Measurements from ENCODE around the gene HOXA4. TPM values are rescaled to one million over a fixed set of nuclear protein-coding genes. Genes with fewer than 3 reads are reported as not detected.

Gene HOXA4
- total and polyA plus RNA-seq, 4 experiments from 2014 or later = 0.19 to 0.30 TPM; not detected in 2

- Mint-ChIP-seq H3K27me3 (peaks cover 49 to 64% of the 10 kb centered on the region in 2 donors), H3K36me3 (peaks cover 0 to 4% of the 10 kb centered on the region in 2 donors), H3K9me3 (peaks cover 0 to 3% (median 0%) of the 10 kb centered on the region in 8 donors), H3K4me1 (peaks cover 5 to 28% (median 12%) of the 10 kb centered on the region in 4 donors), H3K27ac (peak overlapping the region in 1 of 7 donors; percentile 22), H3K4me3 (no peak overlapping the region)
- H3K36me3 ChIP-seq (ENCODE audit: insufficient read depth, low read length) = no peaks in the 10 kb centered on the region
- ChIA-PET POLR2A (ENCODE audit: partially characterized antibody) (interaction anchor here (1.1 kb wide), 1 partner anchor 20 kb away, joined by 3 read pairs; no protein-coding TSS in a partner anchor), CTCF (ENCODE audit: partially characterized antibody) (interaction anchor here (0.8 to 4.4 kb wide), 12 partner anchors 8 to 1284 kb away, joined by 3 to 38 read pairs (median 4); partner anchors contain the start of gene HOXA11)
- H3K9me3 ChIP-seq (ENCODE audit: control insufficient read depth in 1 of 2, low read length in 2 of 2) = no peaks in the 10 kb centered on the region
- intact Hi-C loops (cut with micrococcal nuclease) = no loop called here
- no peak for DNase-seq
- peaks cover 48% of the 10 kb centered on the region for H3K27me3 ChIP-seq (ENCODE audit: insufficient read depth, low read length)
- H3K4me1 ChIP-seq (ENCODE audit: insufficient read depth, low read length) = peaks cover 26% of the 10 kb centered on the region
- H3K27ac ChIP-seq (ENCODE audit: low read depth, low read length) = no peak overlapping the region
- no peak overlapping the region for H3K4me3 ChIP-seq (ENCODE audit: low read length in 2 of 2)
These were observed 46.6 kb upstream of the HOXA4 start for GRCh38 chr7:27176962-27177794.

DNA sequence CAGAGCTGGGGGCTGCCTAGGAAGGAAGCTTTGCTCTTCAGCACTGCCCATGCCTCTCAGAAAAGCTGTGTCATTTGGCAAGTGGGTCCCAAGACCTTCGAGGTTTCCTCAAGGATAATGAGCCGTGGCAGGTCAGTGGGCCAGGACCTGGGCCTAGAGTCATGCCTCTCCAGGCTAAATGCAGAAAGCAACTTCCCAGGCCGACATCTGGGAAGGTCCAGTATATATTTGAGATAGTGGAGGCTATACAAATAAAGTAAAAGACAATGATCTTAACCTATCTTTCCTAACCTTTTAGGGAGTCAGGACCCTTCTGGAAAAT, 45.9 kb upstream of the HOXA4 start:
- ChIA-PET CTCF (ENCODE audit: partially characterized antibody) (interaction anchor here (1.1 to 4.4 kb wide), 7 partner anchors 9 to 23 kb away, joined by 3 to 38 read pairs (median 5); partner anchors contain the start of gene HOXA11), POLR2A (ENCODE audit: partially characterized antibody) (interaction anchor here (1.1 kb wide), 1 partner anchor 20 kb away, joined by 3 read pairs; no protein-coding TSS in a partner anchor)
- peaks cover 9 to 35% (median 18%) of the 10 kb centered on the region in 4 donors for H3K4me1 Mint-ChIP-seq
- H3K9me3 Mint-ChIP-seq = peaks cover 0 to 8% (median 2%) of the 10 kb centered on the region in 8 donors
- H3K4me1 ChIP-seq (ENCODE audit: insufficient read depth, low read length) = peaks cover 33% of the 10 kb centered on the region
- peaks cover 55 to 68% of the 10 kb centered on the region in 2 donors for H3K27me3 Mint-ChIP-seq
- H3K4me3 ChIP-seq (ENCODE audit: low read length in 2 of 2) = no peak overlapping the region
- peaks cover 2 to 4% of the 10 kb centered on the region in 2 donors for H3K36me3 Mint-ChIP-seq
- H3K27ac Mint-ChIP-seq = no peak overlapping the region
- no peaks in the 10 kb centered on the region for H3K9me3 ChIP-seq (ENCODE audit: control insufficient read depth in 1 of 2, low read length in 2 of 2)
- intact Hi-C loops (cut with micrococcal nuclease) = no loop called here
- H3K27ac ChIP-seq (ENCODE audit: low read depth, low read length) = no peak overlapping the region
- H3K36me3 ChIP-seq (ENCODE audit: insufficient read depth, low read length) = no peaks in the 10 kb centered on the region
- peaks cover 55% of the 10 kb centered on the region for H3K27me3 ChIP-seq (ENCODE audit: insufficient read depth, low read length)
- no peak for DNase-seq
- H3K4me3 Mint-ChIP-seq = no peak overlapping the region

DNA sequence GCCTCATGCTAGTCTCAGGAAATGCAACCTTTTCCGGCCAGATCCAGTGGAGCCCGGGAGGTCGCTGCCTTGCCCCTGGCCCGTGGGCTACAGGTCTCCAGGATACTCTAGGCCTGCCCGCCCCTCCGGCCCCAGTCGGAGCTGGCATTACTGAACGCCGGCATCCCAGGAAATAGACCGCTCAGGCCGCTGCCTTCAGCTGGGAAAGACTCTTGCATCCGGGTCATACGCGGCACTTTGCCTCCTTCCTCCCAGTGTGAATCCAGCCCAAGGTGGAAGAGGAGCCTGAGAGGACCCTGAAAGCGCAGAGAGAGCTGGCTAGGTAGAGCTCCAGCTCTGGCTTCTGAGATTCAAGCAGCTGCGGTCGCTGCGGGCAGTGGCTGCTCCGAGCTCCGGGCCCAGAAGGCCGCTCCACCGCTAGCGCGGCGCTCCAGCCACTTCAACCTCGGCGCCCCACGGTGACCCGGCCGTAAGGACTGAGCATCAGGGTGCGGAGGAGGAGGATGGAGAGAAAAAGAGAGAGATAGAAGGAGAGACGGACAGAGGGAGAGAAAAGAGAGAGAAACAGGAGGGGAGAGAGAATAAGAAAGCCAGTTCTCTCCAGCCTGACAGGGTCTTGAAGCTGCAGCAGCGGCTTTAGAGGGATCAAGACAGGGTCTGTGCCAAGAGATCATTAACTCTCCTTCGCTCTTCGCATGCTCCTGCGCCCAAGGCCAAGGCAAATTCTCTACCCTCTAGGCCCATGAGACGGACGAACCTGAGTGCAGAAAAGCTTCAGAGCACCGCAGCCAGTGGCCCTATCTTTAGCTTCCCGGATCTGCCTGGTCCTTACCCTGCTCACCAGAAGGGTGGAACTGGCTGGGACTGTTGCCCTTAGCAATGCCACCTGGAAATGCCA, 45.3 kb upstream of the HOXA4 start:
- Mint-ChIP-seq H3K36me3 (peaks cover 2 to 4% of the 10 kb centered on the region in 2 donors), H3K4me3 (peak overlapping the region in 1 of 8 donors; percentile 52), H3K4me1 (peaks cover 11 to 37% (median 19%) of the 10 kb centered on the region in 4 donors), H3K9me3 (peaks cover 0 to 10% (median 2%) of the 10 kb centered on the region in 8 donors), H3K27ac (no peak overlapping the region), H3K27me3 (peaks cover 58 to 71% of the 10 kb centered on the region in 2 donors)
- H3K27ac ChIP-seq (ENCODE audit: low read depth, low read length) = no peak overlapping the region
- peaks cover 35% of the 10 kb centered on the region for H3K4me1 ChIP-seq (ENCODE audit: insufficient read depth, low read length)
- intact Hi-C loops (cut with micrococcal nuclease) = no loop called here
- DNase-seq = no peak
- no peaks in the 10 kb centered on the region for H3K9me3 ChIP-seq (ENCODE audit: control insufficient read depth in 1 of 2, low read length in 2 of 2)
- peaks cover 61% of the 10 kb centered on the region for H3K27me3 ChIP-seq (ENCODE audit: insufficient read depth, low read length)
- ChIA-PET POLR2A (ENCODE audit: partially characterized antibody) (no interaction called here), CTCF (ENCODE audit: partially characterized antibody) (interaction anchor here (1.2 to 3.2 kb wide), 6 partner anchors 9 to 19 kb away, joined by 3 to 10 read pairs (median 5); partner anchors contain the start of genes HOXA11 and HOXA7)
- no peaks in the 10 kb centered on the region for H3K36me3 ChIP-seq (ENCODE audit: insufficient read depth, low read length)
- no peak overlapping the region for H3K4me3 ChIP-seq (ENCODE audit: low read length in 2 of 2)

GRCh38 chr7:27174874-27175625, 44.5 kb upstream of the HOXA4 start:
- ChIA-PET CTCF (ENCODE audit: partially characterized antibody) (interaction anchor here (1.2 to 3.2 kb wide), 4 partner anchors 12 to 21 kb away, joined by 3 to 10 read pairs (median 6); partner anchors contain the start of gene HOXA7), POLR2A (ENCODE audit: partially characterized antibody) (interaction anchor here (0.9 to 1.8 kb wide), 2 partner anchors 8 to 10 kb away, joined by 3 to 9 read pairs; partner anchors contain the start of gene HOXA11)
- no peak for DNase-seq
- Mint-ChIP-seq H3K4me3 (peak overlapping the region in 6 of 8 donors; percentile 34 to 81 (median 54)), H3K9me3 (peaks cover 0 to 14% (median 2%) of the 10 kb centered on the region in 8 donors), H3K27me3 (peaks cover 63 to 73% of the 10 kb centered on the region in 2 donors), H3K27ac (peak overlapping the region in 1 of 7 donors; percentile 72), H3K4me1 (peaks cover 11 to 37% (median 20%) of the 10 kb centered on the region in 4 donors), H3K36me3 (peaks cover 2 to 4% of the 10 kb centered on the region in 2 donors)
- peaks cover 63% of the 10 kb centered on the region for H3K27me3 ChIP-seq (ENCODE audit: insufficient read depth, low read length)
- intact Hi-C loops (cut with micrococcal nuclease) = no loop called here
- H3K4me3 ChIP-seq (ENCODE audit: low read length in 2 of 2) = no peak overlapping the region
- no peaks in the 10 kb centered on the region for H3K36me3 ChIP-seq (ENCODE audit: insufficient read depth, low read length)
- H3K27ac ChIP-seq (ENCODE audit: low read depth, low read length) = no peak overlapping the region
- peaks cover 35% of the 10 kb centered on the region for H3K4me1 ChIP-seq (ENCODE audit: insufficient read depth, low read length)
- no peaks in the 10 kb centered on the region for H3K9me3 ChIP-seq (ENCODE audit: control insufficient read depth in 1 of 2, low read length in 2 of 2)

DNA sequence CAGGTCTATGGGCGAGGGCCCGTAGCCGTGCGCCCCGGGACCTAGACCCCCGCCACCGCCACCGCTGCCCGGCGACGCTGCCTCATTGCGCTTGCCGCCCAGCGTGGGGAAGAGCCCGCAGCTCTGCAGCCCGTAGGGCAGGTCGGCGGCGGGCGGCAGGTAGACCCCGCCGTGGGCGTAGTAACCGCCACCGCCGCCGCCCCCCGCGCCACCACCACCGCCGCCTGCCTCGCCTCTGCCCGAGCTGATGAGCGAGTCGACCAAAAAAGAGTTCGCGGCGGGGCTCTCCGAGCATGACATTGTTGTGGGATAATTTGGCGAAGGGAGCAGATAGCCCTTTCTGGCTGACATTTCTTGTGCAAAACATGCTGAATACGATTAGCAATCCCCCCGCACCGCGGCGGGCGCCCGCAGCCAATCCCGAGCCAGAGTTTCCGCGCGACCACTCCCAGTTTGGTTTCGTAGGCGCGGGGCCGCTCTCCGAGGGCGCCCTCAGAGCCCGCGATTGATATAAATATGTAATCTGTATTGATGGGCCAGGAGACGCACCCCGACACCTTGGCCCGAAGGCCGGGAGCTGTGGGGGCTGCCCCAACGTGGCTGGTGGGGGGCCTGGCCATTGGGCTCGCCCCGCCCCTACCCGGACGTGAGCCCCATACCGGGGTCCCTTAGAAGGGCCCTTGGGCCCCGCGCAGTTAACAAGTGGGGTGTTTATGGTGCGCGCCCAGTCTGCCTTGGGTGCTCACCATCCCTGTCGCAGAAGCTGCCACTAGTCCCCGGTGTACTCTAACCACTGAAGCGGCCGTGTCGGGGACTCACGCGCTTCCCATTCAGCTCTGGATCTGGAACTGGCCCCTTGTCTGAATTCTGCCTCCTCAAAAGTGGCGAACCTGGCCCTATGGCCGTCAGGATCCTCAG, 43.7 kb upstream of the HOXA4 start, which contains the start of gene HOXA10:
Gene HOXA10, minus strand, starts transcription at position 365 of the 918 bp plus-strand sequence. Its CDS starts 14 bp downstream, at position 351.
- peak within 1 kb of the TSS; percentile 31 to 81 (median 60) for H3K4me3 Mint-ChIP-seq
- peaks cover 0 to 2% of the 10 kb centered on the region in 2 donors for H3K36me3 Mint-ChIP-seq
- ChIA-PET CTCF (ENCODE audit: partially characterized antibody) (interaction anchor here (1.4 to 3.2 kb wide), 4 partner anchors 13 to 1322 kb away, joined by 3 to 10 read pairs (median 4); partner anchors contain the start of gene HOXA7), POLR2A (ENCODE audit: partially characterized antibody) (interaction anchor here (0.9 to 2.6 kb wide), 5 partner anchors 9 to 1313 kb away, joined by 3 to 9 read pairs (median 6); partner anchors contain the start of gene HOXA11)
- H3K36me3 ChIP-seq (ENCODE audit: insufficient read depth, low read length) = no peaks in the 10 kb centered on the region
- H3K27me3 Mint-ChIP-seq = peaks cover 58 to 67% of the 10 kb centered on the region in 2 donors
- peaks cover 60% of the 10 kb centered on the region for H3K27me3 ChIP-seq (ENCODE audit: insufficient read depth, low read length)
- H3K4me1 Mint-ChIP-seq = peaks cover 10 to 29% (median 15%) of the 10 kb centered on the region in 4 donors
- H3K27ac ChIP-seq (ENCODE audit: low read depth, low read length) = no peak within 1 kb of the TSS
- peaks cover 31% of the 10 kb centered on the region for H3K4me1 ChIP-seq (ENCODE audit: insufficient read depth, low read length)
- peak within 1 kb of the TSS in 2 of 7 donors; percentile 72 to 84 for H3K27ac Mint-ChIP-seq
- intact Hi-C loops (cut with micrococcal nuclease) = loop anchor here (1.0 kb wide), 1 partner anchor 10 kb away; no protein-coding TSS in a partner anchor
- H3K9me3 ChIP-seq (ENCODE audit: control insufficient read depth in 1 of 2, low read length in 2 of 2) = no peaks in the 10 kb centered on the region
- peaks cover 0 to 12% (median 2%) of the 10 kb centered on the region in 8 donors for H3K9me3 Mint-ChIP-seq
- H3K4me3 ChIP-seq (ENCODE audit: low read length in 2 of 2) = peak within 1 kb of the TSS in 1 of 2 donors; percentile 32
- no peak for DNase-seq
